Activated CD8-positive, alpha-beta memory T cell treated with anti-CD3 and anti-CD28 coated beads for 36 hours (primary cell): ENCODE results near the gene DNAJA3. TPM values are rescaled to one million over a fixed set of nuclear protein-coding genes. Genes with fewer than 3 reads are reported as not detected.

ENCODE experiments used
- CTCF ChIA-PET: fragments of 350-600 bp; sonication (Branson Sonifier 250); formaldehyde crosslinking; loops from one replicate; lab custom pipeline; 2021; ENCODE audit warnings: antibody characterized with exemption; lab: Charles Lee
- POLR2A ChIA-PET: fragments of 350-600 bp; sonication (Branson Sonifier 250); formaldehyde crosslinking; loops from one replicate; lab custom pipeline; 2021; ENCODE audit warnings: antibody characterized with exemption; lab: Charles Lee
- total RNA-seq, 2 experiments: library from RNA; stranded (reverse); gene quantifications; one replicate each; pipeline ENCODE4 v1.2.3, GENCODE V29; 2021

Gene DNAJA3
- total RNA-seq, 2 experiments from 2014 or later, result 109 to 111 TPM

GRCh38 chr16:4401510-4401909, 24.2 kb upstream of the DNAJA3 start:
- ChIA-PET POLR2A (no interaction called here), CTCF (interaction anchor here (1.2 to 3.8 kb wide), 10 partner anchors 10 to 128 kb away, joined by 3 to 45 read pairs (median 7); partner anchors contain the start of genes CORO7 and TFAP4)

GRCh38 chr16:4402439-4403132, 23.1 kb upstream of the DNAJA3 start:
- ChIA-PET POLR2A (interaction anchor here (0.6 kb wide), 2 partner anchors 102 to 595 kb away, joined by 3 to 4 read pairs; no protein-coding TSS in a partner anchor), CTCF (interaction anchor here (0.6 to 3.8 kb wide), 24 partner anchors 10 to 462 kb away, joined by 3 to 45 read pairs (median 4); partner anchors contain the start of genes CORO7, PAM16 and TFAP4)

DNA sequence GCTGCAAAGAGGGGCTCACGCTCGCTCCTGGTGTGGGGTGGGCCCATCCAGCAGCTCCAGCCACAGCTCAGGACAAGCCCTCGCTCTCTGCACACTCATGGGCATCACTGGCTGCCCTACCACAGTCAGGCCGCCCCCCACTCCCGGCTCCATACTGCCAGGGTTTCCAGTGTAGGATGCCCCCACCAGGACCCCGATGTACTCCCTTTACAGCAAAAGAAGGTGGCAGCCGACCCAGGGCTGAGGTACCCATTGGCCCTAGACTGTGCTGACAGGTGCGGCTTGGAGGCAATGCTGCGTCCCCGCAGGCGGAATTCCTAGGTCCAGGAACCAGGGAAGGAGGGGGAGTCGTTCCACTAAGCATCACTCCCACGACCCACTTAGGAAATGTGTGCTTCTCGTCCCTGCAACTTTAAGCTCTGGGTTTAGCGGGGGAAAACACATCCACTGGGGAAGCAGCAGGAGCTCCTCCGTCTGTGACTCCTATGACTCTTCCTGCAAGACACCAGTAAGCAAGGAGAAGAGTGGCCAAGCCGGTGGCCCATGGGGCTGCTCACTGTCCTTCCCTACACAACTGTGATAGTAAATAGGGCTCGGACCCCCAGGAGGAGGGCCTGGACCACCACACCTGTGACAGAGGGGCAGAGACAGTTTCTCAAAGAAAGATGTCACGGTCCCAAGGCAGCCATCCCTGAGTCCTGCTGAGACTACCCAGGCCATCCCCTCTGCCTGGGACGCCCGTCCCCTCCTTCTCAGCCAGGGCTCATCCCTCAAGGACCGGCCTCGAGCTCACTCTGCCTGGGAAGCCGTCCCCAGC, 22.3 kb upstream of the DNAJA3 start:
- ChIA-PET CTCF (interaction anchor here (0.6 to 3.8 kb wide), 24 partner anchors 9 to 462 kb away, joined by 3 to 45 read pairs (median 4); partner anchors contain the start of genes CORO7 and PAM16), POLR2A (interaction anchor here (0.6 kb wide), 2 partner anchors 102 to 596 kb away, joined by 3 to 4 read pairs; no protein-coding TSS in a partner anchor)

DNA sequence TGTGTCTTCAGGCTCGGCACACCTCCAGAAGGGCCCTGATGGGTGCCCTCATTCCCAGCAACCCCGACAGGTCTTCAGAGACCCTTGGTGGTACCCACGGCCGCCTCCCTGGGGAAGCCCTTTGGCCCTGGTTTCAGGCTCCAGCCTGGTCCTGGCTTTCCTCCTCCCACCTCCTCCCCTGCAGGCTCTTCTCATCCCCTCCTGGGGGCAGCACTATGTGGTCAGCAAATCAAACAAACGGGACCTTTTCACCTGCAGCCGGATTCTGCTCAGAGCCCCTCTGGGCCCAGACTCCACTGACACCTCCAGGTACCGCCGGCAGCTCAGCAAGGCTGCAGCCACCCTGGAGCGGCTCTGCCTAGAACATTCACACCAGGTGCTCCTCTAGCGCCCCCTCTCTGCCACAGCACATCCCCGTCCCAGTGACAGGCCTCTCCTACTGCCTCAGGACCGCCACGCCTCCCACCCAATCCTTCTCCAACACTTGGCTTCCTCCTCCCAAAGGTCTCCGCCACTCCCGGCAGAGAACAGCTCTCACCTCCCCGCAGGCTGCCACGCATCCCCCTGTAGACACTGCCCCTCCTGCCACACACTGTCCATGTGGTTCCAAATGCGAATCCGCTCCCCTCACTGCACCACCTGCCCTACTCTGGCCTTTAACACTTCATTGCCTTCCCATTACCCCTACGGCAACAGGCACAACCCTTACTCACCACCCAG, 21.3 kb upstream of the DNAJA3 start:
- CTCF ChIA-PET, result interaction anchor here (0.9 to 3.8 kb wide), 11 partner anchors 8 to 144 kb away, joined by 3 to 45 read pairs (median 3); partner anchors contain the start of gene CORO7
- POLR2A ChIA-PET, result no interaction called here

DNA sequence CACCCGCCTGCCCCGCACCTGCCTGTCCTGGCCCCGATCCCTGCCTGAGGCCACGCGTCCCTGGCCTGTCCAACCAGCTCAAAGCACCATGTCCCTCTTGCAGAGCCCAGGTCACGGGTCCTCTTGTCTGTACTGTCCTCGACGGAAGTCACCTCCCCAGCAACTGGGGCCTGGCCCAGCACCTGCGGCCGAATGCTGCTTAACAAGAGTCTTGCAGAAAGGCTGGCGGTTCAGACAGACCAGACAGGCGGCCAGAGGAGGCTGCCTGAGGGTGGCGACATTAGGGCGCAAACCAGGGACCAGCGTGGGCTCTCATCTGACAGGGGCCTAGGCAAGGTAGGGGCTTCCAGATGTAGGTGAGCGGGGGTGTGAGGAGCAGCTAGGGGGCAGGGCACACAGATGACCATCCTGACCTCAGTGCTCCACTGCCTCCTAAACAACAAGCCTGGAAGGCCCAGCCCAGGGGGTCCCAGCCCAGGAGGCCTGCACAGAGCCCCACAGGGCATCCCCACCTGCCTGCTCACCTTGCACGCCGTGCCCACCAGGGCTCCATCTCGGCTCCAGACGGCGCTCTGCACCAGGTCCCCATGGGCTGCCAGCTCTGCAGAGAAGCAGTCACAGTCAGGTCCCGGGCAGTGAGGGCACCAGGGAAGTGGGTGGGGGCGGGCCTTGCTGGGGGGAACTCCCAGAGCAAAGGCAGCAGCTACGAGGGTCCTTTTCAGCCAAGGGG, 20.5 kb upstream of the DNAJA3 start:
- ChIA-PET POLR2A (interaction anchor here (0.8 kb wide), 1 partner anchor 10 kb away, joined by 3 read pairs; no protein-coding TSS in a partner anchor), CTCF (interaction anchor here (0.9 to 3.8 kb wide), 6 partner anchors 7 to 137 kb away, joined by 3 to 33 read pairs (median 3); no protein-coding TSS in a partner anchor)

GRCh38 chr16:4407543-4408322, 17.9 kb upstream of the DNAJA3 start:
- CTCF ChIA-PET, result interaction anchor here (0.5 kb wide), 1 partner anchor 10 kb away, joined by 3 read pairs; no protein-coding TSS in a partner anchor
- POLR2A ChIA-PET, result no interaction called here

DNA sequence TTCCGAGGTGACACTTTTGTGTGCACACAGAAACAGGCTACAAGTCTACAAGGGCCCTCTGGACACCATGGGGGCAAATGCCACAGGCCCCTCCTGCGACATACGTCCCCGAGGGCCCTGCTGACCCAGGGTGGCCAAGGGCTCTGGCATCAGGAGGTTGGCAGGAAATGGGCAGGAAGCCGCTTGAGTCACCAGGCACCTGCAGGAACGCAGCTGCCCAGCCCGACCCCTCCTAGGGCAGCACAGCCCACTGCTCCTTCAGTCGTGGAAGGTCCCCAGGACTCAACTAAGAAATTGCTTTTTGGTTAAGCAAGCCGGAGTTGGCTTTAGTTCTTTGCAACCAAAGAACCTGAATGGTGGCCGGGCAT, 17.4 kb upstream of the DNAJA3 start:
- ChIA-PET POLR2A (no interaction called here), CTCF (interaction anchor here (0.6 kb wide), 1 partner anchor 134 kb away, joined by 4 read pairs; no protein-coding TSS in a partner anchor)

- POLR2A ChIA-PET, result interaction anchor here (0.6 kb wide), 1 partner anchor 105 kb away, joined by 6 read pairs; no protein-coding TSS in a partner anchor
- CTCF ChIA-PET, result interaction anchor here (0.6 kb wide), 1 partner anchor 135 kb away, joined by 4 read pairs; no protein-coding TSS in a partner anchor
These were observed 16.4 kb upstream of the DNAJA3 start for GRCh38 chr16:4409081-4409932.

DNA sequence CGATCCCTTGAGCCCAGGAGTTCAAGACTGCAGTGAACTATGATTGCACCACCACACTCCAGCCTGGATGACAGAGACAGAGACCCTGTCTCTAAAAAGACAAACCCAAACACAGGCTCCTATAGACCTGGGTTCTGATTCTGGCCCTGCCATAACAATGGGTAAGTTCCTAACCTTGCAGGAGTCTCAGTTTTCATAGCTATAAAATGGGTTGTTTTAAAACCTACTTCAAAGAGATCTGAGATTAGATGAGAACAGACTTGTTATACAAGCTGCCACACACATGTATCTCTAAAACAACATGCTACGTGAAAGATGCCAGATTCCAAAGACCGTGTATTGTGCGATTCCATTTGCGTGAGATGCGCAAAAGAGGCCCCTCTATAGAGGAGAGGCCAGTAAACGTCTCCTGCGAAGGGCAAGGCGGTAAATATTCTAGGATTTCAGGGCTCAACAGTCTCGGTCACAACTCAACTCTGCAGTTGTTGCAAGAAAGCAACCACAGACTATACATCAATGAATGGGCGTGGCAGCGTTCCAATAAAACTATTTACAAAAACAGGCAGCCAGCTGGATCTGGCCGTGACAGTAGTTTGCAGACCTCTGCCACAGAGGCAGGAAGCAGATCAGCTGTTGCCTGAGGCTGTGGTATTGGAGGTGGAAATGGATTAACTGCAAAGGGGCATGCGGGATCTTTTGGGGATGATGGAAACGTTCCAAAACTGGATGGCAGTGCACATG, 15.2 kb upstream of the DNAJA3 start:
- CTCF ChIA-PET, result interaction anchor here (4.7 kb wide), 1 partner anchor 7 kb away, joined by 33 read pairs; no protein-coding TSS in a partner anchor
- POLR2A ChIA-PET, result no interaction called here

GRCh38 chr16:4411684-4412083, 14.0 kb upstream of the DNAJA3 start:
- ChIA-PET POLR2A (no interaction called here), CTCF (interaction anchor here (4.7 kb wide), 1 partner anchor 8 kb away, joined by 33 read pairs; no protein-coding TSS in a partner anchor)

DNA sequence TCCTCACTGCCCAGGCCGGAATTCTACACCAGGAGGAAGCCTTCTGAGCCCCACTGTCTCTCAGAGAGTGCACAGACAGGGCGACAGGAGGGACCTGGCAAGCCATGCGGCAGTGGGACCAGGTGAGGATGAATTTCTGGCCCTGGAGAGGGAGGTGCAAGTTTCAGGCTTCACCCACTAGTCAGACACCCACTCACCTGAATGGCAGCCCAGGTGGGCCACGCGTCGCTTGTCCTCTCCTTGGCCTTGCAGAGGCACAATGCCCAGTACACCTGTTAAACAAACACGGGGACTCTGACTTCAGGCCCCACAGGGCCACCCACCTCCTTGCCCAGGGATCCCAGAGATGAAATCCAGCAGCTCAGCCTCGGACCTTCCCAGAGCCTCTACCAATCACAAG, 13.5 kb upstream of the DNAJA3 start:
- ChIA-PET CTCF (interaction anchor here (4.7 kb wide), 1 partner anchor 9 kb away, joined by 33 read pairs; no protein-coding TSS in a partner anchor), POLR2A (no interaction called here)

- POLR2A ChIA-PET, result interaction anchor here (1.1 kb wide), 1 partner anchor 63 kb away, joined by 3 read pairs; the partner anchor contains the start of gene HMOX2
- CTCF ChIA-PET, result interaction anchor here (1.7 to 4.7 kb wide), 2 partner anchors 9 to 12 kb away, joined by 6 to 33 read pairs; no protein-coding TSS in a partner anchor
These were observed 12.8 kb upstream of the DNAJA3 start for GRCh38 chr16:4412854-4413253.

DNA sequence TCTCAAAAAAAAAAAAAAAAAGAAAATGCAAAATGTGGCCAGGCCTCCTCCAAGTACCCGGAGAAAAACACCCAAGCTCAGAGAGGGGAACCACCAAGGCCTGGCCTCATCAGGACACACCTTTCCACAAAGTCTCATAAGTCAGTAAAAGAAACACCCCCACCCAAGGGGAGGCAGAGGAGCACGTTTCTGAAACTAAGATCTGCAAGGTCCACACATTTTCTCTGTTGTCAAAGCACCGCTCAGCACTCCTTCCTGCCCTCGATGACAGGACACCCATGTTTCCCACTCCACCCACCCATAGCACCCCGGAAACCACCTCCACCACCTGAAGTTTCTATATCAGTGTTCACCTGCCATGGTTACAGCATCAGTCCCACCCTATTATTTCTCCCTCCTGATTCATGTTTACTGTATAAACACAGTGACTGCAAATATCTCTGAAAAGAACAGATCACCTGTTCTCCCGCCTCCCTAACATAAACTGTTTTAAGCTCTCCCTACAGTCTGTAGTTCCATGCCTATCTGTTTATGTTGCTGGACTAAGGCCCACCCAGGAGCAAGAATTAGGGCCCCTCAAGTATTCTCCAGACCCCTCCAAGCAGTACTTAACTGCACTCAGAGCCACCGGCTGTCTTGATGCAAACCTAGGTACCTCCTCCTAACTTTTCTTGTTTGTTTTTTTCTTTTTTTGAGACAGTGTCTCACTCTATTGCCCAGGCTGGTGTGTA, 11.3 kb upstream of the DNAJA3 start:
- POLR2A ChIA-PET, result interaction anchor here (0.6 to 1.1 kb wide), 7 partner anchors 61 to 153 kb away, joined by 3 to 8 read pairs (median 3); partner anchors contain the start of gene HMOX2
- CTCF ChIA-PET, result interaction anchor here (1.1 to 4.7 kb wide), 4 partner anchors 11 to 141 kb away, joined by 3 to 33 read pairs (median 4); partner anchors contain the start of gene TFAP4

- ChIA-PET POLR2A (interaction anchor here (0.6 to 1.8 kb wide), 8 partner anchors 9 to 542 kb away, joined by 3 to 7 read pairs (median 3); partner anchors contain the start of genes HMOX2 and MGRN1), CTCF (interaction anchor here (0.8 to 3.7 kb wide), 2 partner anchors 13 to 65 kb away, joined by 4 to 11 read pairs; no protein-coding TSS in a partner anchor)
These were observed 10.0 kb upstream of the DNAJA3 start for GRCh38 chr16:4415538-4416199.
